CD4-positive, alpha-beta T cell treated with Interleukin-15 for 1 hour (primary cell): ENCODE measurements around the gene INAVA.
"Not testable (repeated sequence)": the region's sequence is repeated elsewhere in the genome, so short reads cannot be mapped to it uniquely, and the experiment has no call there.

Source experiments
- DNase-seq: peaks from one replicate; pipeline ENCODE4 v3.0.0-alpha.2; 2020

INAVA gene

DNA sequence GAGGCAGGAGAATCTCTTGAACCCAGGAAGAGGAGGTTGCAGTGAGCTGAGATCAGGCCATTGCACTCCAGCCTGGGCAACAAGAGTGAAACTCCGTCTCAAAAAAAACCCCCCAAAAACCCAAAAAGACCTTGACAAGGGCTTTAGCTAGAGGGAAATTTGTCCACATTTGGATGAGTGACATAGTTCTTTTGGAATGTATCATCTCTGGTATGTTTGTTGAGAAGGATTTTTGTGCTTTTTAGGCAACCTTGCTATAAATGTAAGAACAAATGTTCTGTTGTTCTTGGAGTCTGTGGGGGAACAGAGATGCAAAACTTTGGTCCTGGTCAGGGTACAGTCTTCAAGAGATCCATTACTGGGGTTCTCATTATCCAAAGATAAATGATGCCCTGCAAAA, 28.9 kb downstream of the INAVA start:
- DNase-seq = no peak

DNA sequence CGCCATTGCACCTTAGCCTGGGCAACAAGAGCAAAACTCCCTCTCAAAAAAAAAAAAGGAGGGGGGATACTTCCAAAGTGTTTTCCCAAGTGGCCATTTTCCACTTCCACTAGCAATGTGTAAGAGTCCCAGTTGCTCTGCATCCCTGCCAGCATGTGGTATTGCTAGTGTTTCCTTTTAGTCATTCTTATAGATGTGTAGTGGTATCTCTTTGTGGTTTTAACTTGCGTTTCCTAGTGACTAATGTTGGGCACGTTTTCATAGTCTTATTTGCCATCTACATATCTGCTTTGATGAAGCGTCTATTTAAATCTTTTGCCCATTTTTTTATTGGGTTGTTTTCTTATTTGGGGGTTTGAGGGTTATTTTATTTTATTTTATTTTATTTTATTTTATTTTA, 31.1 kb downstream of the INAVA start:
- DNase-seq = no peak

DNA sequence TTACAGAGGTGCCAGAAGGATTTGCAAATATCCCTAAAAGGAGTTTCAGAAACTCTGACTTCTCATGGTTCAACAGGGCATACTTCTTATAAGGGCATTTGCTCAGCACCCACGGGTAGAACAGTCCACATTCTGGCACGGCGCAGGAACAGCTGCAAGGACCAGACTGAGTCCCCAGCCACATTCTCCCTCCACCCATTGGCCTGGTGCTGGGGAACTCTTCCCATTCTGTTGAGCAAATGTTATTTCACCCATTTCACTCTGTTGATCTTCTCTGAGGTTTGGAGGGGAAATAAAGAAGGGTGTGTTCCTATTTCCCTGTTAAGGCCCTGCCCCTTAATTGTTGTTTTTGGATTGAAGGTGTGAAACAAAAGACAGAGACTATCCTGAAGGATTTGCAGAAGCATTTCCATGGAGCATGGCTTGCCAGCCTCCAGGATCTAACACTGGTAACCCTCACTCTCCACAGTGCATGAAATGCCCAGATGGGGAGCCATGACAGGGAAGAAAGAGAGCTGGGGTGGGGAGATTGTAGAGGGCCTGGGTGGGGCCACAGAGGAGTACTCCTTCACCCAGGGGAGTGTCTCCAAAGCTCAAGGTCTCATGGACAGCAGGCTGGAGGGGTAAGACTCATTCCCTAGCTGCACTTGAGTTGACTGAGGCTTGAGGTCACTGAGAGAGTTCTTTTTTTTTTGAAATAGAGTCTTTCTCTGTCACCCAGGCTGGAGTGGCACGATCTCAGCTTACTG, 35.0 kb downstream of the INAVA start:
- DNase-seq = no peak

DNA sequence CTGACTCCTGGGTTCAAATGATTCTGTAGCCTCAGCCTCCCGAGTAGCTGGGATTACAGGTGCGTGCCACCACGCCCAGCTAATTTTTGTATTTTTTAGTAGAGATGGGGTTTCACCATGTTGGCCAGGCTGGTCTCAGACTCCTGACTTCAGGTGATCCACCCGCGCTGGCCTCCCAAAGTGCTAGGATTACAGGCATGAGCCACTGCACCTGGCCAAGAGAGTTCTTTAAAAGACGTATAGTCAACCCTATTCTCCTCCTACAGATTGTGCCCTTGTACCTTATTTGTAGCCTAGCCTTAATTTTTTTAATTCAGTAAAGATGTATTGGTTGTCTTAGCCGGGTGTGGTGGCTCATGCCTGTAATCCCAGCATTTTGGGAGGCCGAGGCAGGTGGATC, 35.6 kb downstream of the INAVA start:
- DNase-seq = not testable (repeated sequence)

DNA sequence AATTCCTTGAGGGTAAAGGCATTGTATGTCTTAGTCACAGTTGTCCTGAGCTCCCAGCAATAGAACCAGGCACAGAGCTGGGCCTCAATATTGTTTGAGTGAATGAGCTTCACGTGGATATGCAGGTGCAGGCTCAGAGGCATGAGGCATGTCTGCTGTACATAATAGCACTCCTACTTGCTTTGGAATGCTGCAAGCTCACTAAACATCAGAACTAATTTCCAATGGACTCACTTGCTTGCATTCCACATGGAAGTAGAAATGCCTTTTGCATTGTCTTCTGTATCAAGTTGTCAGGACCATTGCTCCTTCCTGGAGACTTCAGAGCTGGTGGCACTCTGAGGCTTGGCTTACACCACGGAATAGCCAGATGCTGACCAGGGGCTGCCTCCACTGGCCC, 37.1 kb downstream of the INAVA start:
- no peak for DNase-seq

DNA sequence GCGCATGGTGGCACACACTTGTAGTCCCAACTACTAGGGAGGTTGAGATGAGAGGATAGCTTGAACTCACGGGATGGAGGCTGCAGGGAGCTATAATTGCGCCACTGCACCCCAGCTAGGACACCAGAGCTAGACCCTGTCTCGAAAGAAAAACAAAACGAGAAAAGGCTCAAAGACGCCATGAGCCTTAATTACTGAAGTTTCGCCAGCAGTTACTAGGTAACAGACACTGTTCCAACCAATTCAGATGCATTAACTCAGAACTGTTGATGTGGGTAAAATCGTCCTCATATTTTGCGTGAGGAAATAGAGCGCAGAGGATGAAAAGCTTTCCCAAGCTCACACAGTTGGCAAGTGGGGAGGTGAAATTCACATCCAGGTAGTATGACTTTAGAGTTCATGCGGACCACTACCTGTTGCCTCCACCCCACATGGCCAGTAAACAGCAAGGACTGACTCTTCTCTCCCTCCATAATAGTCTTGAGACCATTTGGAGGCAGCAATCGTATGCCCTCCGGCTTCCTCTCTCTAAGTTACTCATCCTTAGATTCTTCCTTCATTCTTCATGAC, 40.1 kb downstream of the INAVA start:
- no peak for DNase-seq

DNA sequence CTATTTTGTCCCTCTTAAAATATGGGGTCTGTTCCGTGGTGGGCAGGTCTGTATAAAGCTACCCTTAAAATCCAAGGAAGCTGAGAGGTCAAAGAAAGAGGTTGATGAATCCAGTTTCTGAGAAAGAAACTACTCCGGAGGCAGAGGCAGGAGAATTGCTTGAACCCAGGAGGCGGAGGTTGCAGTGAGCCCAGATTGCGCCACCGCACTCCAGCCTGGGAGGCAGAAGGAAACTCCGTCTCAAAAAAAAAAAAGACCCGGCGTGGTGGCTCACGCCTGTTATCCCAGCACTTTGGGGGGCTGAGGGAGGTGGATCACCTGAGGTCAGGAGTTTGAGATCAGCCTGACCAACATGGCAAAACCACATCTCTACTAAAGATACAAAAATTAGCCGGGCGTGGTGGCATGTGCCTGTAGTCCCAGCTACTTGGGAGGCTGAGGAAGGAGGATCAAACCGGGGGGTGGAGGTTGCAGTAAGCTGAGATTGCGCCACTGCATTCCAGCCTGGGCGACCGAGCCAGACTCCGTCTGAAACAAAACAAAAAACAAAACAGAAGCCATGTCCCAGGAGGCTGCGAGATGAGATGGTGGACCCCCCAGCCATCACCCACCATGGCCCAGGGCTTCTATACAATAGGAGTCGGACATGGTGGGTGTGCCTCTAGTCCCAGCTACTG, 40.7 kb downstream of the INAVA start:
- DNase-seq = not testable (repeated sequence)

DNA sequence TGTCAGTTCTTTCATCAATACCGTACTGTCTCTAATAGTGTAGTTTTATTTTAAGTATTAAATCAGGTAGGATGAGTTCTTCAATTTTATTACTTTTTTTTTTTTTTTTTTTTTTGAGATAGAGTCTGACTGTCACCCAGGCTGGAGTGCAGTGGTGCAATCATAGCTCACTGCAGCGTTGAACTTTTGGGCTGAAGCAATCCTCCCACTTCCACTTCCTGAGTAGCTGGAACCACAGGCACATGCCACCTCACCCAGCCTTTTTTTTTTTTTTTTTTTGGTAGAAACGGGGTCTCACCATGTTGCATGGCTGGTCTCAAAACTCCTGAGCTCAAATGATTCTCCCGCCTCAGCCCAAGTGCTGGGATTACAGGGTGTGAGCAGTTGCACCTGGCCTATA, 44.3 kb downstream of the INAVA start:
- peak; percentile 38 for DNase-seq

DNA sequence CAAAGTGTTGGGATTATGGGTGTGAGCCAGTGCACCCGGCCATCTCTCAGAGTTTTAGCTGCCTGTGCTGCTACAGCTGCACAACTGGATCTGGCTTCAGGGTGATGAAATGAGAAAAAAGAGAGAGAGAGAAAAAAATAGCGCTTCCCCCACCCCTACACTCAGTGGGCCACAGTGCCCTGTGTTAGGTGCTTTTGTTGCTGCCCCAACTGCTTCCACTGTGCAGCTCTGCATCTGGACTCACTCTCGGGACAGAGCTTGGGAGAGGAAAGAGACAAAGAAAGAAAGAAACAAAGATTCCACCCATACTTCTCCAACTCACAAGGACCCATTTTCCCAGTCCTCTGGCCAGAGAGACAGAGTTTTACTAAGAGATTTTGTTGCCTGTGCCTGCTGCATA, 50.4 kb downstream of the INAVA start:
- DNase-seq = no peak

DNA sequence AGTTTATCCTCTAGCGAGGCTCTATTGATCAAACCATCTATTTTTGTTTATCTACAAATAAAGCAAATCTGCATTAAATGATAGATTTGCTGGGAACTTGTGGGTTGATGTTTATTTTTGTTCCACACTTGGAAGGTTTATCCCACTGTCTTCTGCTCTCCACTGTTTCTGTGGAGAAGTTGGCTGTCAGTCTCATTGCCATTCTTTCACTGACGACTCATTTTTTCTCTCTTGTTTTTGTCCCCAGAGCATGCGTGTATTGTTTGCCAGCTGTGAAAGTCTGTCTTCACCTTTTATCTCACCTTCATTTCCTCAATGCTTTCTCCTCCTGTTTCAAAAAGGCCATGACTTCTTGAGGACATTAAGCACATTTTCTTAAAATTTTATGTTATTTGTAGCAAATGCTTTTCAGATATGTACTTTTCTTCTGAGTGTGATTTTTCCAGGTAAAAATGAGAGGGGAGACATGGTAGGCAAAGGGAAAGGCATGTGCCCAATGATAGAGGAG, 52.4 kb downstream of the INAVA start:
- DNase-seq = no peak

DNA sequence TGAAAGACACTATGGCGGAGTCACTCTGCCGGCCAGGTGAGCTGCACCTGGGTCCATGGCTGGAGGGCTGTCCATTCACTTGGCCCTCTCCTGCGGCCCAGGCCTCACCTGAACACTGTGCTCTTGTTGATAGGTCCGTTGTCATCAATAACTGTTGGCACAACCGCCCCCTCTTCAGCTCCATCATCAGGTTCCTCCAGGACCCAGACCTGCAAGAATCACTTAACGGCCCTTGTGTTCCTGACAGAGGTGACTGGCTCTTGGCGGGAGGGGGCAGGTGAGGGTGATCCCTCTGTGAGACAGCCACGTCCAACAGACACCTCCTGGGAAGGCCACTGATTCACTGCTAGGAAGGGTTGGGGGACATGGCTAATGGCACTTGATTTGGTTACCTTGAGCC, 54.9 kb downstream of the INAVA start:
- no peak for DNase-seq

DNA sequence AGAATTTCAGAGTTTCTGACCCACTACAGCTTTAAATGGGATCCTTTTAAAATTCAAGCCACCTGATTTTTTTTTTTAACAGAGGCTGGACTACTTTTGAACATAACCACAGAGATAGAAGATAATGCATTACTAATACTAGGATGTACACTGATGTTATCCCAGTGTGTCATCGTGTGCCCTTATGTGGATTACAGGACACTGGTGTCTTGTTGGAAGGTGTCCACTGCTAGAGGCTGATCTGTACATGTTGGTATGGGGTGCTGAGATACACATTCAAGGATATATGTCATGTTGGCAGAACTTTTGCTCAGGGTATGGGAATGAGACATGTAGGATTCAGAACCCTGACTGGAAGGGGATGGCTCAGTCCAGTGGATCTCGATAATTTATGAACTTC, 56.3 kb downstream of the INAVA start:
- DNase-seq = no peak

DNA sequence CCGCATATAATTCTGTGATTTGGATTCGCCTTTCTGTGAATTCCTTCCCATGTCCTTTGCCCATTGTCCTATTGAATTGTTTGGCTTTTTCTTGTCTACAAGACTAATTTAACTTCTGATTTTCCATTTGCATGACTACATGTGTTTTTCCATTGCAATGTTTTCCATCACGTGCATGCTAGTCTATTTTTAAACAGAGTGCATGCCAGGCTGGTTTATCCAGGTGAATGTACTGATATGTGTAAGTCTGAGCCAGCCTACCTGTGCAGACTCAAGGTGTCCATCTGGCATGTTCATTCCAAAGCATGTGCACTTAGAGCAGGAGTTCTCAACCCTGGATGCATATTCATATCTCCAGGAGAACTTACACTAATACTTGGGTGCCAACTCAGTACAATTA, 59.7 kb downstream of the INAVA start:
- no peak for DNase-seq

DNA sequence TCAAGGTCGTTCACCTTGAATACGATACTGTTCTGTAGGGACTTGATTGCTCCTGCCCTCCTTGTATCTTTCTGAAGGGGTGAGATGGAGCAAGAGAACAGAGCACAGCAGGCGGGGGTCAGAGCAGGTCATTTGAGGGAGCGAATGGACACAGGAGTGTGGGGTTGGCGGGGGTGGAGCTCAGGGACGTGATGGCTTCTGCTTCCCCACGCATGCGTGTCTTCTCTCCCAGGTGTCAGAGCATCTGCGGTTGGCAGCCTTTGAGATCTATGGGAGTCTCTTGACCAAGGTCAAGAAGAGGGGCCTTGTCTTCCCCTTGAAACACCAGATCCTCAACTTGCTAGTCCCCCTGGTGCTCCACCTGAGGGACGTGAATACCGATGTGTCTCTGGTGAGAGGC, 63.9 kb downstream of the INAVA start:
- DNase-seq = no peak

DNA sequence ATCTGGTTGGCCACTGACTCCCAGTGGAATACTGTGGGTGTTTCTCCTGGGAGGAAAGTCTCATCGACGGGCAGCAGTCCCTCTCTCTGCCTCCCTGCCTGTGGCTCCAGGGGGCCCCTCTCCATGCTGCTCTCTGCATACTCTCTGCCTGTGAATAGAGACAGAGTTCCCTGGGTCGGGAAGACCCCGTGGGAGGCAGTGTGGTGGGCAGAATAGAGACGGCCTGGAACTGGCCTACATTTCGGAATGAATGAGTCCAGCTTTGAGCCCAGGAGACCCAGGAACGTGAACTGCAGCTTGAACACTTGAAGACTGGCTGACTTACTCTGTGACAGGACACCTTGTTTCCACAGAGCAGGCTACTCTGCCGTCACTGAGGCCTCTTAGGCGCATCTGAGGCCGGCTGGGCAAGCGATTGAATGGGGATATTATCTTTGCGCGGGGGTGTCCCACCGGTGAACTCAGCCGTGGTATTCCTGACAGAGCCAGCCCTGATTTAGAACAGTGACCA, 64.8 kb downstream of the INAVA start:
- DNase-seq = no peak

DNA sequence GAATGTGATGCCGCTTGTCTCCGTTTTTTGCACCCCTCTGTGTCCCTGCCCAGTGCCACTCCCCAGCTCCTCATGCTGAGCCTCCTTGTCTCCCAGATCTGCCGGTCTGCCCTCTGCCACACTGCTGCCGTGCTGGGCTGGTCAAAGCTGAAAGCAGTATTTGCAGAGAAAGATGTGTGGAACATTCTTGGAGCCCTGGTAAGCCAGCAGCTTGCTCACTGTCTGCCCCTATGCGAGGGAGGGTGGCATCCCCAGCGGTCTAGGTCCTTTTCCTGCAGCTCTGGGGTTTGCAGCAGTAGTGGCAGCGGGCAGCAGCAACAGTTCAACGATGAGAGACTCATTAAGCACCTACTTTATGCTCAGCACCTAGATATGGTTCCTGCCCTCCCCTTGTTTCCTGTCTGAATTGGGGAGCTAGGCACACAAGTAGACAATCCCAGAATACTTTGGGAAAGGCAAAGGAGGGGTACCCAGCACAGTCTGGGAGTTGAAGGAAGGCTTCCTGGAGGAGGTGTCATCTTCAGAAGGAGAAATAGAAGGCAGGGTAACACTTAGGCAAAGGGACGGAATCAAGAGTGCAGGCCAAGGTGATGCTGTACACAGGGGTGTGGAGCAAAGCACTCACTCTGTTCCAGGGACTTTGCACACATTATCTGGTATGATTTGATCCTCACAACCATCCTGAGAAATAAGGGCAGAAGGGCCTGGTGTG, 65.7 kb downstream of the INAVA start:
- no peak for DNase-seq

DNA sequence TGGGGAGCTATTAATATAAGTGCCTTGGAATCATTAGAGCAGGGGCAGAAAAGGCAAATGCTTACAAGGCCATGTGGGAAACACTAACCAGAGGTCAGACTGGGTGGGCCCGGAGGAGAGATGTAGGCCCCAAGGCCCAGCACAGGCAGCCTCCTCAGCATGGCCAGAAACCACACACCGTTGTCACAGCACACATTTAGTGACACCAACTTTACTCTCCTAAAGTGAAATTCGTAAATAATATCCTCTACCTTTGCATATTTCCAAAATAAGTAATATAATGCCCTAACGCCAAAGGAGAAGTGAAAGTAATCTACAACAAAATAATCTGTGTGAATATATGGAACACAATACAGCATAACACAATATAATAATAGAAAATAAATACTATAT, 66.2 kb downstream of the INAVA start:
- no peak for DNase-seq

DNA sequence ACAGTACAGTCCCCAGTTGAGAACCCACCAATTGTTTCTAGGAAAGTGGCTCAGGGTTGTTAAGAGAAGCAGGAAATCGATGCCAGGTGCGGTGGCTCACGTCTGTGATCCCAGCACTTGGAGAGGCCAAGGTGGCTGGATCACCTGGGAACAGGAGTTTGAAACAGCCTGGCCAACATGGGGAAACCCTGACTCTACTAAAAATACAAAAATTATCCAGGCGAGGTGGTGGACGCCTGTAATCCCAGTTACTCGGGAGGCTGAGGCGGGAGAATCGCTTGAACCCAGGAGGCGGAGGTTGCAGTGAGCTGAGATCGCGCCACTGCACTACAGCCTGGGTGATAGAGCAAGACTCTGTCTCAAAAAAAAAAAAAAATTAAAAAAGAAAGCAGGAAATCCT, 67.5 kb downstream of the INAVA start:
- DNase-seq = not testable (repeated sequence)

DNA sequence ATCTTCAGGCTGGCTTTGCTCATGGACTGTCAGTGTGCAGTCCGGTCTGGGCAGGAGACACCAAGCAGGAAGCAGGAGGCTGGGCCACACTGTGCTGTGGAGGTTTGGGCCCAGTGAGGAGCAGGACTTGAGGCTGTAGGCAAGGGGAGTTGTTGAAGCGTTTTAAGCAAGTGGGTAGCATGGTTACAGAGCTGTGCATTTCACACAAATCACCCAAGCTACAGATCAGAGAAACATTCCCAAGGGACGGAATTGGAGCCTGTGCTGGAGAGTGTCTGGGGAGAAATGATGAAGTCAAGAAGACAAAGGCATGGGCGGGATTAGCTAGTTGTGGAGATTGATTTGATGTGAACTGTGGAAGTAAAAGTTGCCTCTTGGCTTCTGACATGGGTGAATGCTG, 67.9 kb downstream of the INAVA start:
- DNase-seq = no peak

DNA sequence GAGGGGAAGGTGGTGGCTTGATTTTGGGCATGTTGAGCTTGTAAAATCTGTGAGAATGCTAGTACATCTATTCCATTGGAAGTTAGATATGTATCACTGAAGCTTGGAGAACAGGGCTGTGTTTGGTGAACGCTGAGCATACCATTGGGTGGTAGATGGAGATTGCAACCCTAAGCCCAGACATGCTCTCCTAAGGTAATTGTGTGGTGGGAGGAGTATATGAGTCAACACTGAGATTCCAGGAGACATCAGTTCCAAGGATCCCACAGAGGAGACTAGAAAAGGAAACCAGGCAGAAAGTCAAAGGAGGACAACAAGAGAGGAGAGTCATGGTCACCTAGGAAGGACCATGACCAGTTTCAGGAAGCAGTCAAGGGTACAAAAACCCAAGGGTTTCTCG, 68.4 kb downstream of the INAVA start:
- no peak for DNase-seq

DNA sequence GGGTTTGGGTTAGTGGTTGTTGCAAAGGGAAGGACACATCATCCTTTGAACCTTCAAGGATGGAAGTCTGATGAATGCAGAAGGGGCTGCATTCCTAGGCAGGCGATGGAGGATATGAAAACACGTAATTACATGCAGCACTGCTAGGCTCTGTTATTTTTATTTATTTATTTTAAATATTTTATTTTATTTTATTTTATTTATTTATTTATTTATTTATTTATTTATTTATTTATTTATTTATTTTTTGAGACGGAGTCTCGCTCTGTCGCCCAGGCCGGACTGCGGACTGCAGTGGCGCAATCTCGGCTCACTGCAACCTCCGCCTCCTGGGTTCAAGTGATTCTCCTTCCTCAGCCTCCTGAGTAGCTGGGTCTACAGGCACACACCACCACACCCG, 69.2 kb downstream of the INAVA start:
- not testable (repeated sequence) for DNase-seq
